GM21528 (cell line): ENCODE measurements around the gene OR12D2.
"Not testable (repeated sequence)": the region's sequence is repeated elsewhere in the genome, so short reads cannot be mapped to it uniquely, and the experiment has no call there.

ENCODE experiments used
- ATAC-seq: cut with Tn5 transposase; IDR thresholded peaks from one replicate; pipeline ENCODE4 v1.9.1; 2021; ENCODE audit warnings: mild to moderate bottlenecking, moderate library complexity; ENCODE audit not compliant: unreplicated experiment, low FRiP score

The OR12D2 gene, protein sequence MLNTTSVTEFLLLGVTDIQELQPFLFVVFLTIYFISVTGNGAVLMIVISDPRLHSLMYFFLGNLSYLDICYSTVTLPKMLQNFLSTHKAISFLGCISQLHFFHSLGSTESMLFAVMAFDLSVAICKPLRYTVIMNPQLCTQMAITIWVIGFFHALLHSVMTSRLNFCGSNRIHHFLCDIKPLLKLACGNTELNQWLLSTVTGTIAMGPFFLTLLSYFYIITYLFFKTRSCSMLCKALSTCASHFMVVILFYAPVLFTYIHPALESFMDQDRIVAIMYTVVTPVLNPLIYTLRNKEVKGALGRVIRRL

DNA sequence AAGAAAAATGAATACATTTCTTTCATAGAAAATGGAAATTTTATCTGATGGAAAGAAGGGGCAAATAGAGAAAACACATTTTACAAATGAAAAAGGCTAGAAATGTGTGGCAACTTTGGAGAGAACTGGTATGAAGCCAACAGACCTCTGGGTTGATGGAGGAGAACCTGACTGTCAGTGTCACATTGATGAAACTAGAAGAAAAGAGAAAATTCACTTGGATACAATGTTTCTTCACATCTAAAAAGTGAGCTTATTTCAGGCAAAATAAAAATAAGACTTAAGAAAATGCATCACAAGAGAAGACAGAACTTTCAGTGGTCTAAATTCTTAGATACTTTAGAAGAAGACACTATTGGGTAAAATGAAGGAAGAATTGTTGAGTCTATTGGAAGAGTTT lies at the start of gene OR12D2:
Gene OR12D2 (plus strand): TSS at position 301 of the 400 bp plus-strand sequence. CDS start 1,069 bp downstream, outside the sequence.
- no peak for ATAC-seq

DNA sequence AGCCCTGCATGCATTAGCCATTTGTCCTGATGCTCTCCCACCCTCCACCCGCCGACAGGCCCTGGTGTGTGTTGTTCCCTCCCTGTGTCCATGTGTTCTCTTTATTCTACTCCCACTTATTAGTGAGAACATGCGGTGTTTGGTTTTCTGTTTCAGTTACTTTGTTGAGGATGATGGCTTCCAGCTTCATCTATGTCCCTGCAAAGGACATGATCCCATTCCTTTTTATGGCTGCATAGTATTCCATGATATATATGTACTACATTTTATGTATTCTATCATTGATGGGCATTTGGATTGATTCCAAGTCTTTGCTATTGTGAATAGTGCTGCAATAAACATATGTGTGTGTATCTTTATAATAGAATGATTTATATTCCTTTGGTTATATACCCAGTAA lies 46.1 kb upstream of the OR12D2 start:
- ATAC-seq = not testable (repeated sequence)

DNA sequence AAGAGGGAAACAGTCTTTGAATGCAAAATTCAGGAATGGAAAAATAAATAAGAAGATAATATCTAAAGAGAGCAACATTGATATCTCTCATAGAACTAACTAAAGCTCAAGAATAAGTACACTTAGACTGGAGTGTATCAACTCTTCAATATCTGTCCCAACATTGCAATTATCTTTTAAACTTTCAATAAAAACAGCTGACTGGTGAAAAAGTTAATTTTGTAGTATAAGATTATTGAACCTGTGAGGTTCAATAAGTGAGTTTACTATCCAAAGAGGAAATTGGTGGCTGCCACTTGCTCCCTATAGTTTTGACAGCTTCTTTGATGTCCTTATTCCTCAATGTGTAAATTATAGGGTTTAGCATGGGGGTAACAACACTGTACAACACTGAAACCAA lies 40.5 kb upstream of the OR12D2 start:
- ATAC-seq = no peak

DNA sequence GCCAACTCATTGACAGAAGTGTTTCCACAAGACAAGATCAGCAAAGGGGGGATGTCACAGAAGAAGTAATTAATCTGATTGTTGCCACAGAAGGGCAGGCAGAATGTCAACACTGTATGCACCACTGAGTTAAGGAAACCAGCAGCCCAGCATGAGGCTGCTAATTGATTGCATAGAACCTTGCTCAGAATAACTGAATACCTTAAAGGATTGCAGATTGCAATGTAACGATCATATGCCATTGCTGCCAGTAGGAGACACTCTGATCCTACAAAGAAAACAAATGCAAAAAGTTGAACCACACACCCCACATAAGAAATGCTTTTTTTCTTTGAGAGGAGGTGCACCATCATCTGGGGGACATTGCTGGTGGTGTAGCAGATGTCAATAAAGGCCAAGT lies 39.8 kb upstream of the OR12D2 start:
- ATAC-seq = no peak

DNA sequence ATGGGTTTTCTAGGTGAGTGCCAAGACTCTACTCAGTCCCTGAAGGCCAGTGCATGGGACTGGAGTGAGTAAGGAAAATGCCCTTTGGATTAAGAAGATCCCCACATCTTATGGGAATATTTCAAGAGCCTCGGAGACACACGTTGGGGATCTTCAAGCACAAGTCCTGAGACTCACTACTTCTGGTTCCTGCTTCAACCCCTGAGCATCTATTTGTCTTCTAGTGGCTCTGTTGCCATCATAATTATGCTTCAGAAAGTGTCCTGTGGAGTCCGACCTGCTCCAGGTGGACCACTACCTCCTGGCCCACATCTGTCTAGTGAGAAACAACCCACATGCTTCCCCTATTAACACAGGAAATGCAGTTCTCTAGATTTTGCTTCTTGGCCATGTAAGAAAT lies 26.7 kb upstream of the OR12D2 start, which contains the start of gene OR5V1:
Gene OR5V1 (minus strand): TSS at position 101 of the 400 bp plus-strand sequence. CDS start 12,670 bp downstream, outside the sequence.
- no peak for ATAC-seq

DNA sequence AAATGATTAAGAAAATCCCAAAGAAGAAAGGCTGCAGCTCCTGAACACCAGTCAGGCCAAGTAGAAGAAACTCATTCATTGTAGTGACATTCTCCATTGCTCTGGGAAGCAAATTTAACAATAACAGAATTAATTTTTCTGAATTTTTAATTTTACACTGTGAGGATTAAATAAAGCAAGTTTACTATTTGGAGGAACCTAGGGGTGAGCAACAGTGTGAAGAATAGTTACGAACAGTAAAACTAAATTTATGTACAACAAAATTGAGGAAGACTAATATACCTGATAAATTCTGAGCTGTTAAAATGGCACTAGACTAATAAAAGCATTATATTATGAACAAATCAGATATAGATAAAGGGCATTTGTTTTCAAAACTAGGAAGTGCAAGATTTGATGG lies 20.2 kb upstream of the OR12D2 start, which contains the start of gene OR12D3:
Gene OR12D3 (minus strand): TSS at position 101 of the 400 bp plus-strand sequence. CDS start 4 bp downstream, at position 97.
- no peak for ATAC-seq

DNA sequence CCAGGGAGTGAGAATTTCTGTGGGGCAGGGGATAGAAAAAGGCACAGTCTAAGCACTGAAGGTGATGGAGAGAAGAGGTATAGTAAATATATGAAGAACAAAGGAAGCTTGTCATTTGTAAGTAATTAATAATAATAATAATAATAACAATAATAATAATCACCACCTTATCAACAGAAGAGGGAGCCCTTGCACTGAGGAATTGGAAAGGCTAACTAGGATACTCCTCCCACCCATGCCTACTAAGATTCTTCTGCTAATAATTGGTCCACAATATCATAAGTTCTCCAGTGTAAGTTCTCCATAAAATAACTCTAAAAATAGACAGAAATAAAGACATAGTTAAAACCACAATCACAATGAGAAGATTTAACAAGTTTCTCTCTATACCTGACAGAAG lies 19.4 kb upstream of the OR12D2 start:
- no peak for ATAC-seq

DNA sequence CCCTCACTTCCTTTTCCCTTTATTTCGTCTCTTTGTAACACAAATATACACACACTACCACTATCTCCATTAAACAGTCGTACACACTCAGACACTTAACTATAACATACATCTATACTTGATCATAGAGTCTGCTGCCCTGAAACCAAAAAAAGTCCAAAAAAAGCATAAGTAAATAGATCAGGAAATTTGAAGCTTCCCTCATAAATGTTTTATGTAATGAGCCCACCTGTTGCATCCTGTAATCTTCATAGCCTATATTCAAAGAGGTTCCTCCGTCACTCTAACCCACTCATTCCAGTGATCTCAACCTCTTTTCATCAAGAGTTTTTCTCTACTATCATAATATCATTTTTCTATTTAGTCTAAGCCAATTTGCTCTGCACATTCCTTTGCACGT lies 6.9 kb upstream of the OR12D2 start:
- no peak for ATAC-seq

DNA sequence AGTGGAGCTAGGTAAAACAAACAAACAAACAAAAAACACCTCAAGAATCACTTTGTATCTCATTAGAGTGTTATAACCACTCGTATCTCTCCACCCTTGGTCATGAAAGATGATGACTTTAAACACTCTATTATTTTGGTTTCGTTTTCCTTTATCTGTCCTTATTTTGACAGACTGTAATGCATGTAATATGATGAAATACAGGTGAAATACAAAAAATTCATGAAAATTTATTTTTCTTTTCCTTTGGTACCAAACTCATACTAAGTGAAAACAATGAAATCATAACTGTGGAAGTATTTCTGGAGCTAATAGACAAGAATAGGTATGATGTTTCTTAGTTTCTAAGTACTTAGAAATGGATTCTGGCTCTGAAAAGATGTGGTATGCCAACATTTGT lies 4.1 kb downstream of the OR12D2 start:
- ATAC-seq = no peak

DNA sequence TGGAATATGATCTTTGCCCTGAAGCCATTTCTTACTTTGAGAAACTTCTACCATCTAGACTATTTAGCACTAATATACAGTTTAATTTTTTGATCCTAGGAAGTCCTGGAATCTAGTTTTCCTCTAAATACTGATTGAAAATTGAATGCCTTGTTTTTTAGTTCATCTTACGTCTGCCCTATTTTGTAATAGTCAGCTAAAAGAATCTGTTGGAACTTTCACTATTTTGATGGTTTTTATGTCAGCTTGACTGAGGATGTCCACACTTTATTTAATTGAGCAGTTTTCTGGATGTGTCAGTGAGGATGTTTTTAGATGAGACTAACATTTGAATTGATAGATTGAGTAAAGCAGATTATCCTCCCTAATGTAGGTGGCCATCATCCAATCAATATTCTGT lies 8.4 kb downstream of the OR12D2 start:
- ATAC-seq = no peak

DNA sequence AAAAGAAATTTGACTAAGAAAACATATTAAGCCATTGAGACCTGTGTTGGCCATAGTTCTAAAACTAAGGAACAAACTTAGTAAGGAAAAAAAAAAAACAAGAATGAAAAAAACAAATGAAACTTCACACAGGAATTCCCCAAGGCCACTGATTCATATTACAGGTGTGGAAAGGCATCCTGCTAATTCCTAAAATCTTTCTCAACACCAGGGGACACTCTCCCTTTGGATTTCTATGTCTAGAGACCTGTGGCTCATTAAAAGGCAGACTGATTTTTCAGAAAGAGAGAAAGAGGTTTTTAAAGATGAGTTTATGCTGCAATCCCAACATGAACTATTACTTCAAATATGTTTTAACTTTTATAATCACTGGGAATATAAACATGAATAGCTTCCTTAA lies 19.2 kb downstream of the OR12D2 start, which contains the start of gene OR12D1:
Gene OR12D1 (plus strand): TSS at position 341 of the 400 bp plus-strand sequence.
- ATAC-seq = no peak

DNA sequence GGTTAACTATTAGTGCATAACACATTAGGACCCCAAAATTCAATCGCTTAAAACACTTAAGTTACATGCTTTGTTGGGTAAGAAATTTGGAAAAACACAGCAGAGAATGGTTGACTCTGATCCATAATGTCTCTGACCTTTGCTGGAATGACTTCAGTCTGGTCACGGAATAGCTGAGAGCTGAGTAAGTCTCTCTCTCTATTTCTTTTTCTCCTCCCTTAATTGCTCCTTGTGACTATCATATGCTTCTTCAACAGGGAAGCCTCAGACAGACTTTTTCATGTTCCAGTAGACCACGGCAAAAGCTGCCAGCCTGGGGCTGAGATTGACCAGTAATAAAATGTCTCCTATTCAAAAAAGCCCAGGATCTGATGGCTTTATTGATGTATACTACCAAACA lies 24.1 kb downstream of the OR12D2 start:
- ATAC-seq = no peak

DNA sequence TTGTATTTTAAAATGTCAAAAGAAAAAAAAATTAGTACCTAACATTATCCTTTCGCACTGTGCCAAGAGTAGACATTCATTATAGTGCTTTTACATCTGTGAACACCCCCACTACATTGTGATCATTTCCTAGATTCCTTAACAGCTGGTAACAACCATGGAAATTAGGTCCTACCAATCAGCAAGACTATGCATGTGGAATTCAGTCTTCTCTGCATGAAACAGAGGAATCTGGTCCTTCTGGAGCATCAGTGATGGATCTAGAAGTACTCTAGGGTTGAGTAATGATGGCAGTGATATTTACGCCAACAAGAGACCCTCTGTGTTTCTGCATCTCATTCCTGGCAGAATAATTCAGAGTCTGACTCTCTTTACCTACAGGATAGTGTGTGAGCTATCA lies 28.7 kb downstream of the OR12D2 start:
- ATAC-seq = no peak

DNA sequence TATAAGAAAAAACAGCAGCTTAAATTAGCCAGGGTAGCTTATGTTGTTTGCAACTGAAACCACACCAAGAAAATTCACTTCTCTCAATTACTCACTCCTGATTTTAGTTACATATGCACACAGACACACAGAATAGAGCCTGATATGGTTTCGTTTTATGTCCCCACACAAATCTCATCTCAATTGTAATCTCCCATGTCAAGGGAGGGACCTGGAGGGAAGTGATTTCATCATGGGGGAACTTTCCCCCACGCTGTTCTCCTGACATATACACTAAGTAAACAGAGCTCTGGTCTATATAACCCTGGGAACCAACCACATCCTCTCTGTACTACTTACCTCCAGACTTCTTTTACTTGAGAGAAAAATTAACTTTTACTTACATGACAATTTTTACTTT lies 29.1 kb downstream of the OR12D2 start:
- ATAC-seq = no peak

DNA sequence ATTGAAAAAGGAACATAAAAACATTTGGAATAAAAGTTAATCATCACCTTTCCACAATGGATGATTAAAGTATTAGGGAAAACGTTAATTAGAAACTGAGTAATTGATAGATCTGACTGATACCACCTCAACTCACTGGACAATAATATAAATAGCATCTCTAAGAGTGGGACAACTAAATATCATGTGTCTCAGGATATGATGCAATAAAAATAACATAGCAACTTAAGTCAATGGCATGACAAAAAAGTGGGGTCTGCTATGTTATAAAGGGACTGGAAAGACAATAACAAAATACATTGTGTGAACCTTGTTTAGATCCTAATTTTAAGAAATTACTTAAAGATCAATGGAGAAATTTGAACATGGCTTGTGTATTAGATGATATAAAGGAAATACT lies 29.6 kb downstream of the OR12D2 start:
- ATAC-seq = no peak

DNA sequence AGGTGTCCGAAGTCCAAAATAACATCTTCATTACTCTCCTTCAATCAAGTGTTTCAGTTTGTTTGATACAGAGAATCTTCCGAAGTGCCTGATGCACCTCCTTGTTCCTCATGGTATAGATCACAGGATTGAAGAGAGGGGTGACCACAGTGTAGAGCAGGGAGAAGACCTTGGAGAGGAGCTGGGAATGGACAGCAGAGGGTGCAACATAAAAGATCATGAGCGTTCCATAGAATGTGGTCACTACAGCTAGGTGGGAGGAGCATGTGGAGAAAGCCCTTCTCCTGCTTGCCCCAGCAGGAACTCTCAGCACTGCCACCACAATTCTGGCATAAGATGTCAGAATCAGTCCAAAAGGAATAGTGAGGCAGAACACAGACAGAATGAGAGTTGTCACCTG lies 31.2 kb downstream of the OR12D2 start:
- ATAC-seq = no peak

DNA sequence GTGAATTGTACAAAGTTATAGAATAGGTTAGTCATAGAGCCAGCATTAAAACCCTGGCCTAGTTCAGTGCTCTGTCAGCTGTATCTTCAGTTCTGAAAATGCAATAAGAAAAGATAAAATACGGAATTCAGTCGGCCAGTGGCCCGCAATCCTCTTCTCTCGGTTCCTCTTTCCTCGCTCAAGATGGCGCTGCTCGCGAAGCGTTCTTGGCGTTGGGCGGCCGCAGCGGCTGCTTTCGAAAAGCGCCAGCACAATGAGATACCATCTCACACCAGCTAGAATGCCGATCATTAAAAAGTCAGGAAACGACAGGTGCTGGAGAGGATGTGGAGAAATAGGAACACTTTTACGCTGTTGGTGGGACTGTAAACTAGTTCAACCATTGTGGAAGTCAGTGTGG lies 41.3 kb downstream of the OR12D2 start:
- ATAC-seq = not testable (repeated sequence)

DNA sequence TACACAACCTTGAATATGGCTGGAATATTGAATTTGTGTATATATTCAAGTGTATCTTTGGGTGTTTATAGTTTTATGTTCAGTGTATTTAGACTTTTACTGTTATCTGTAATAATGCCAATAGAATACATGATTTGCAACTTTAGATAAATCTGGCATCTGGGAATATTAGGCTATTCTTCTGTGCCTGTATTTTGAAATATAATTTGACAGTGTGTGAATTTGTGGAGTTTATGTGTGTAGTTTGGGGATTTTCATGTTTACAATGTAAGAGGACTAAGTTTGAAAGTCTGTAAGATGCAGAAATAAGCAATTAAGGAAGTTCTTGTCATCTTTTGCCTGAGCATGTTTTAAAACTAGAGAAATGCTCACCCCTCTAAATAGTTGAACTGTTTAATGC lies 43.6 kb downstream of the OR12D2 start, which contains the start of gene OR10C1:
Gene OR10C1 (plus strand): TSS at position 301 of the 400 bp plus-strand sequence. CDS start 710 bp downstream, outside the sequence.
- no peak for ATAC-seq

DNA sequence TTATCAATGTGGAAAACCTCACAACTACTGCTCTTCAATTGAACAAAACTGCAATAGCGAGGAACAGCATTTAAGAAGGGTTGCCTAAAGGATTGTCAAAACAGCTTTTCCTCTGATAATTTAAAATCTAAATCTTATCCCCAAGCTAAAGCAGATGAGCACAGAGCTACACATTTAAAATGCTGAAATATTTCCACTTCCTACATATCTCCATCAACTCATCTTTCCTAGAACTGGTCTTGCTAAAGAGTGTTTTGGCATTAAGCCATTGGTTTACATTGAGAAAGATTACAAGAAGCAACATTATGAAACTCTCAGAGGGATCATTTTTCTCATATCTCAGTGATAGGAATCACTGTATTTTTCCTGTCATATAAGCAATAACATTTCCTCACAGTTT lies 47.3 kb downstream of the OR12D2 start:
- ATAC-seq = no peak

DNA sequence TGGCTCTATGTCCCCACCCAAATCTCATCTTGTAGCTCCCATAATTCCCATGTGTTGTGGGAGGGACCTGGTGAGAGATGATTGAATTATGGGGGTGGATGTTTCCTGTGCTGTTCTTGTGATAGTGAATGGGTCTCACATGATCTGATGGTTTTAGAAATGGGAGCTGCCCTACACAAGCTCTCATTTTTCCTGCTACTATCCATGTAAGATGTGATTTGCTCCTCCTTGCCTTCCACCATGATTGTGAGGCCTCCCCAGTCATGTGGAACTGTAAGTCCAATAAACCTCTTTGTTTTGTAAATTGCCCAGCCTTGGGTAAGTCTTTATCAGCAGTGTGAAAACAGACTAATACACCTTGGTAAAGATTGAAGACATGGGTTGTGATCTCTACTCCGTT lies 48.6 kb downstream of the OR12D2 start:
- ATAC-seq = not testable (repeated sequence)
